ENCODE results near the gene TNS3. TPM values are rescaled to one million over a fixed set of nuclear protein-coding genes. Genes with fewer than 3 reads are reported as not detected.

The TNS3 gene
- total RNA-seq, 1 donor from 2014 or later, result 174 TPM

- ATAC-seq (no peak), DNase-seq (no peak)
- H3K27me3 ChIP-seq (ENCODE audit: low read depth), result no peaks in the 10 kb centered on the region
- intact Hi-C loops (cut with DNase I), result no loop called here
- peaks cover 16% of the 10 kb centered on the region for H3K4me1 ChIP-seq
- no peaks in the 10 kb centered on the region for H3K9me3 ChIP-seq
- no peak overlapping the region for H3K27ac ChIP-seq
- TF ChIP-seq CTCF (IDR thresholded peaks at IDR 0.05), result no peak
- H3K36me3 ChIP-seq, result peaks cover 27% of the 10 kb centered on the region
- H3K4me3 ChIP-seq, result no peak overlapping the region
Measured at GRCh38 chr7:47323904-47324303, 258.0 kb downstream of the TNS3 start.

- TF ChIP-seq CTCF (IDR thresholded peaks at IDR 0.05), result no peak
- intact Hi-C loops (cut with DNase I), result no loop called here
- H3K27ac ChIP-seq, result no peak overlapping the region
- H3K4me3 ChIP-seq, result no peak overlapping the region
- peaks cover 6% of the 10 kb centered on the region for H3K4me1 ChIP-seq
- no peak for DNase-seq
- no peaks in the 10 kb centered on the region for H3K27me3 ChIP-seq (ENCODE audit: low read depth)
- ATAC-seq, result no peak
- H3K9me3 ChIP-seq, result no peaks in the 10 kb centered on the region
- H3K36me3 ChIP-seq, result peaks cover 35% of the 10 kb centered on the region
Measured at GRCh38 chr7:47322731-47323130, 259.2 kb downstream of the TNS3 start.

- Histone ChIP-seq H3K36me3 (peaks cover 35% of the 10 kb centered on the region), H3K27ac (no peak overlapping the region)
- intact Hi-C loops (cut with DNase I), result no loop called here
Measured at GRCh38 chr7:47320296-47320695, 261.6 kb downstream of the TNS3 start.

GRCh38 chr7:47318395-47319182, 263.3 kb downstream of the TNS3 start:
- H3K36me3 ChIP-seq, result peaks cover 38% of the 10 kb centered on the region
- DNase-seq, result no peak

More at GRCh38 chr7:47320296-47320695, 261.6 kb downstream of the TNS3 start:
- DNase-seq (no peak), ATAC-seq (no peak)
- Histone ChIP-seq H3K4me1 (no peaks in the 10 kb centered on the region), H3K9me3 (no peaks in the 10 kb centered on the region), H3K4me3 (no peak overlapping the region), H3K27me3 (ENCODE audit: low read depth) (no peaks in the 10 kb centered on the region)
- TF ChIP-seq CTCF (IDR thresholded peaks at IDR 0.05), result no peak

GRCh38 chr7:47317487-47317886, 264.4 kb downstream of the TNS3 start:
- TF ChIP-seq CTCF (IDR thresholded peaks at IDR 0.05), result no peak
- peaks cover 38% of the 10 kb centered on the region for H3K36me3 ChIP-seq
- intact Hi-C loops (cut with DNase I), result no loop called here
- peaks cover 15% of the 10 kb centered on the region for H3K4me1 ChIP-seq
- no peak for DNase-seq
- no peaks in the 10 kb centered on the region for H3K27me3 ChIP-seq (ENCODE audit: low read depth)
- no peak overlapping the region for H3K4me3 ChIP-seq
- no peak for ATAC-seq
- H3K9me3 ChIP-seq, result no peaks in the 10 kb centered on the region
- H3K27ac ChIP-seq, result peak overlapping the region; percentile 9

More at GRCh38 chr7:47318395-47319182, 263.3 kb downstream of the TNS3 start:
- no peak overlapping the region for H3K4me3 ChIP-seq
- peak overlapping the region; percentile 9 for H3K27ac ChIP-seq
- no peaks in the 10 kb centered on the region for H3K9me3 ChIP-seq
- H3K27me3 ChIP-seq (ENCODE audit: low read depth), result no peaks in the 10 kb centered on the region
- peaks cover 14% of the 10 kb centered on the region for H3K4me1 ChIP-seq
- no peak for ATAC-seq
- intact Hi-C loops (cut with DNase I), result no loop called here
- TF ChIP-seq CTCF (IDR thresholded peaks at IDR 0.05), result no peak
